ENCODE results near the gene ZNF618. TPM values are rescaled to one million over a fixed set of nuclear protein-coding genes. Genes with fewer than 3 reads are reported as not detected.

ZNF618 gene
- total RNA-seq, 1 donor, result 13.6 TPM

DNA sequence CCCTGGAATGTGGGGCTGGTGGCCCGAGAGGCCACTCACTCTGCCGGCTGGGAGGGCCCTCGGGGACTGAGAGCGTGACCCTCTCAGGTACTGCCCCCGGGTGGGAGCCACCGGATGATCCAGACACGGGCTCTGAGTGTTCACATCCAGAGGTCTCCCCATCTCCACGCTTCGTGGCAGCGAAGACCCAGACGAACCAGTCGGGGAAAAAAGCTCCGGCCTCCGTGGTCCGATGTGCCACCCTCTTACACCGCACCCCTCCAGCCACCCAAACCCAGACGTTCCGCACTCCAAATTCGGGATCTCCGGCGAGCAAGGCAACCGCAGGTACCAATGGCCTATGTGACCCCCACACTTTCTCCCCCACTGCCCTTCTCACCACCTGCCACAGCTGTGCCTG, 152.5 kb downstream of the ZNF618 start:
- TF ChIP-seq CTCF (IDR thresholded peaks at IDR 0.05; ENCODE audit: insufficient read depth, low read length), result no peak
- no peak for DNase-seq (ENCODE audit: low read depth)
- no peak overlapping the region for H3K4me3 ChIP-seq (ENCODE audit: low read depth, low read length)

DNA sequence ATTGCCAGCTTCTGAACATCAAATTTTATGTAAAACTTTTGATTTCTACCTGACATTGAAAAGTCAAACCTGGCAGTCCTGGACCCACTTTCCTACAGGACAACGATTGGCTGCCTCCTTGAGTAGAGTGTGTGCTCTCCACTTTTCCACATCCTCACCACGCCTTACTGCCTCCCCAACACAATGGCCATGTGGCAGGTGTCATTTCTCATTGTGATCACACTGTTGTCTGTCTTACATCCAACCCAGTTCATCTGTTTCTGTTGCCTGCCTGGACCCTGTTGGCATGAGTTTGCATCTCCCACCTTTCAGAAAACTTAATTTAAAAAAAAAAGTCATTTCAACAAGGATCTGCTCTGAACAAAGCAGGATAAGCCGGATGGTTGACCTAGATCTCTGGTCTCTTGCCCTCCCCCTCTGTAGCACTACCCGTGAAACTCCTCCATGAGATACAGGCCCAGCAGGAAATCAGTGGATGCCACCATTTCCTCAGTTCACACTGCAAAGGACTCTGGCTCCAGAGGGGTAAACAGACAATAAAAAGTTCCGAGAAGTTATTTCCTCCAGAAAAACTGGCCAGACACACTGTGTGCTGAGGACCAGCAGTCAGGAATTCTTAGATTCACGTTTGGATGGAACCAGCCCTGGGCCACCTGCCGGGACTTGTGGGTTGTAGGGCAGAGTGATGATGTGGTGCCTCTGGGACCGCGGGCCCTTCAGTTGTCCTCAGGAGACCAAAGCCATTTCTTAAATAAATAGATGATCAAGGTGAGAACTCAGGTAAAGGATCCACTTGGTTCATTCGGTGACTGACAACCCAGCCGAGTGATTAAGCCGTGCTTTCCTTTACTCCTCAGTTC, 153.4 kb downstream of the ZNF618 start:
- no peak for DNase-seq (ENCODE audit: low read depth)
- TF ChIP-seq CTCF (IDR thresholded peaks at IDR 0.05; ENCODE audit: insufficient read depth, low read length), result no peak
- no peak overlapping the region for H3K4me3 ChIP-seq (ENCODE audit: low read depth, low read length)

GRCh38 chr9:114030364-114030763, 154.3 kb downstream of the ZNF618 start:
- DNase-seq (ENCODE audit: low read depth), result peak; percentile 13
- TF ChIP-seq CTCF (IDR thresholded peaks at IDR 0.05; ENCODE audit: insufficient read depth, low read length), result no peak

GRCh38 chr9:114031037-114031630, 155.0 kb downstream of the ZNF618 start:
- no peak for TF ChIP-seq CTCF (IDR thresholded peaks at IDR 0.05; ENCODE audit: insufficient read depth, low read length)
- no peak for DNase-seq (ENCODE audit: low read depth)
- no peak overlapping the region for H3K4me3 ChIP-seq (ENCODE audit: low read depth, low read length)

More at GRCh38 chr9:114030364-114030763, 154.3 kb downstream of the ZNF618 start:
- no peak overlapping the region for H3K4me3 ChIP-seq (ENCODE audit: low read depth, low read length)

DNA sequence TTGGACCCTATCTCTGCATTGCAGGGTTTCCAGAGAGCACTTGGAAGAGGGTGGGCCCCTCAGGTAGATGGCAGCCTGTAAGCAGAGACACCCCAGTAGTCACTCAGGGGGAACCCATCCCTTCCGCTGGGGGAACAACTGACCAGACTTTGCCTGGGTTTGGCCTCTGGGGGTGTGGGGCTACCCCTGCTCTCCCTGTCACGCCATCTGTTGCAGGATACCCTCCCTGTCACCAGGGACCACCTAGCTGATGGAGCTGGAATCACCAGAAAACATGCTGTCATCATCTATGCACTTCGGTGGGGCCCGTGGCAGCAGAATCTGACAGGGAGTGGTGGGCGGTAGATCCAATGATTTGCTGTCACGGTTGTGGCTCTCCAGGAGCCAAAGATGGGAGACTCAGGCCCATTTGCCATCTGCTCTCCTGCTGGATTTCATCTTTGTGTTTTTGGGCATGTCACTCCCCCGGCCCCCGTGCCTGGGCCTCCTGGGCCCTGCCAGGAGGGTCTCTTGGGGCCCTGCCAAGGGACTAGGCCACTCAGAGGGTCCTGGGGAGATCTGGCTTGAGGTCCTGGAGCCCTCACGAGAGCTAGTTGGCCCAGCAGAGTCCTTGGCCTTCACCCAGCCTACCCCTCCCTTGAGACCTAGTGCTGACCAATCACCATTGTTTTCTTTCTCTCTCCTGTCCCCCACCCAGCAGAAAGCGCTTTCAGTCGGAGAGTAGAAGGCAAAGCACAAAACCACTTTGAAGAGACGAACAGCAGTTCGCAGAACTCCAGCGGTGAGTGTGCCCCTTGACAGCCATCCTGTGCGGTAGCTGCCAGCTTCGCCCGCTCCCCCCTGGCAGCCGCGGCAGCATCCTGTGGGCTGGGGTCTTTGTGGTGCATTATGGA, 156.1 kb downstream of the ZNF618 start:
- DNase-seq (ENCODE audit: low read depth), result peak; percentile 25
- H3K4me3 ChIP-seq (ENCODE audit: low read depth, low read length), result no peak overlapping the region
- no peak for TF ChIP-seq CTCF (IDR thresholded peaks at IDR 0.05; ENCODE audit: insufficient read depth, low read length)

DNA sequence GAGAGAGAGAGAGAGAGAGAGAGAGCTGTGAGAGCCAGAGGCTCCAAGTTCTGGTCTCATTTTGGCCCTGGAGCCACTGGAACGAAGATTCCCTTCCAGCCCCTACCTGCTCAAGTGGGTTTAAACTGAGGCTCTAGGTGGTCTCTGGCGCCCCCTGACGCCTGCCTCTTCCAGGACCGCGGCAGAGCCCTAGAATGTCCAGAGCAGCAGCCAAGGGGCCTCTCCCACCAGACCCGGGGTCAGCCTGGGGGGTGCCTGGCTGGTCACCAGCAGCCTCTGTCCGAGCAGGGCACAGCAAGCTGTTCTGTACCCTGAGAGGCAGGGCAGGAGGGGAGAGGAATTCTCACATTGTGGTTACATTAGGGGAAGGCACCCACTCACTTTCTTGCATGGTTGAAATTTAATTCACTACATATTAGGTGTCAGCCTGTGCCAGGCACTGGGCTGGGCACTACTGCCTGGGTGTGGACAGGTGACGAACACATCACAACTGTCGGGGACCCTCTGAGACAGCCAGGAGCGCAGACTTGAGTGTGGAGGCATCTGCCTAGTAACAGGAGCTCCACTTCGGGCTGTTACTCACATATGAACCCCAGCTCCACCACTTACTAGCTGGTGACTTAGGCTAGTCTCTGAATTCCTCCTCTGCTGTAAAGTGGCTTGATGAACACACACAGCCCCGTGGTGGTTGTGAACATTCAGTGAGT, 157.4 kb downstream of the ZNF618 start:
- peak; percentile 19 for DNase-seq (ENCODE audit: low read depth)
- H3K4me3 ChIP-seq (ENCODE audit: low read depth, low read length), result no peak overlapping the region
- peak; percentile 56 for TF ChIP-seq CTCF (IDR thresholded peaks at IDR 0.05; ENCODE audit: insufficient read depth, low read length)

Measured in fibroblast of the aortic adventitia (primary cell).